ENCODE data around the gene SIPA1L3.

SIPA1L3 gene

DNA sequence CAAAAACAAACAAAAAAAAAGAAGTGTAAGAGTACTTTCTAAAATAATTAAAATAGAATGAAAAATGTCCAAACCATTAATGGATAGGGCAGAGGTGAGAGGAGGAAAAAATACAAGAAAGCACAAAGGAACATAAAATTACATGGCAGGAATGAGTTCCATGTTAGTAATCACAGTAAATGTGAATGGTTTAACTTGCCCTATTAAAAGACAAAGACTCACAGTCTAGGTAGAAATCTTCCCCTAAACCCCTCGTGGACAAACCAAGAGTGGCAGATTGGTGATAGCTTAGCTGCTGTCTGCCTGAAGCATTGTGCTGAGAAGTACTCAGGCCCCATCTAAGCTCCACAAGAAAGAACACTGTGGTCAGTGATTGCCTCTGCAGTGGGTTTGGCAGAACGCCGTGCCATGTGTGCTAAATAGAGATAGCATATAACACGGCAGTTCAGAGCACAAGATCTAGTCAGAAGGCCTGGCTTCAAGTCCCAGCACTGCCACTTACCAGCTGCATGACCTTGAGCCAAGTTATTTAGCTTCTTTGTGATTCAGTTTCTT is 213.5 kb downstream of the SIPA1L3 start:
- DNase-seq, result no peak
- Histone ChIP-seq H3K27ac (peak overlapping the region; percentile 14; the same call in 1 of the 2 replicates), H3K9me3 (ENCODE audit: severe bottlenecking) (peaks cover 11% of the 10 kb centered on the region), H3K4me3 (ENCODE audit: low read depth, low read length) (no peak overlapping the region), H3K36me3 (peaks cover 40% of the 10 kb centered on the region), H3K27me3 (ENCODE audit: insufficient read depth, low read depth, severe bottlenecking) (no peaks in the 10 kb centered on the region)
- TF ChIP-seq, protein P1, sequence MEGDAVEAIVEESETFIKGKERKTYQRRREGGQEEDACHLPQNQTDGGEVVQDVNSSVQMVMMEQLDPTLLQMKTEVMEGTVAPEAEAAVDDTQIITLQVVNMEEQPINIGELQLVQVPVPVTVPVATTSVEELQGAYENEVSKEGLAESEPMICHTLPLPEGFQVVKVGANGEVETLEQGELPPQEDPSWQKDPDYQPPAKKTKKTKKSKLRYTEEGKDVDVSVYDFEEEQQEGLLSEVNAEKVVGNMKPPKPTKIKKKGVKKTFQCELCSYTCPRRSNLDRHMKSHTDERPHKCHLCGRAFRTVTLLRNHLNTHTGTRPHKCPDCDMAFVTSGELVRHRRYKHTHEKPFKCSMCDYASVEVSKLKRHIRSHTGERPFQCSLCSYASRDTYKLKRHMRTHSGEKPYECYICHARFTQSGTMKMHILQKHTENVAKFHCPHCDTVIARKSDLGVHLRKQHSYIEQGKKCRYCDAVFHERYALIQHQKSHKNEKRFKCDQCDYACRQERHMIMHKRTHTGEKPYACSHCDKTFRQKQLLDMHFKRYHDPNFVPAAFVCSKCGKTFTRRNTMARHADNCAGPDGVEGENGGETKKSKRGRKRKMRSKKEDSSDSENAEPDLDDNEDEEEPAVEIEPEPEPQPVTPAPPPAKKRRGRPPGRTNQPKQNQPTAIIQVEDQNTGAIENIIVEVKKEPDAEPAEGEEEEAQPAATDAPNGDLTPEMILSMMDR (IDR thresholded peaks at IDR 0.05; ENCODE audit: low read depth, low read length), result no peak

DNA sequence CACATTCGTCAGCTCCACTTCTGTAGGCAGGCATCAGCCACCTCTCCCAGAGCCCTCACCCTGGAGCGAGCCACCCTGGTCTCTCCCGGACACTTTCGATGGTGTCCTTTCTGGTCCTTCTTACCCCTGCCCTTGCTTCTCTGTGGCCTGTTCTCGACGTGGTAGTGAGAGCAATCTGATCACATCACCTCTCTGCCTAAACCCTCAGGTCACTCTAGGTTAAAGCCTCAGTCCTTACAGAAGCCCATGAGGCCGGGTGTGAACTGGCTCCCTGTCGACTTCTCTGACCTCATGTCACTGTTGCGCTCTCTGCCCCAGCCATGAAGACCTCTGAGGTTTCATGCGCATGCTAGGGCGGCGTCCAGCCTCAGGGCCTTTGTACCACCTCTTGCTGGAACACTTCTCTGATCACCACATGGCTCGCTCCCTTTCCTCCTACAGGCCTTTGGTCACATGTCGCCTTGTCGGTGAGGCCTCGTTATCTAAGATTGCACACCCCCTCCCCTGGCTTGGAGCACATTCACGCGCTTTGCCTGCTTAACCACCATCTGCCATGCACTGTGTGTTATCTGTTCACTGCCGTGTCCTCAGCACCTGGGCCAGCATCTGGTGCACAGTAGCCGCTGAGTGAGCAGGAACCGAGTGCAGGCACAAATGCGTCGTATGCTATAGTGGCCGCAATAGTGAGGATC is 215.5 kb downstream of the SIPA1L3 start:
- Histone ChIP-seq H3K27me3 (ENCODE audit: insufficient read depth, low read depth, severe bottlenecking) (no peaks in the 10 kb centered on the region), H3K27ac (peak overlapping the region; percentile 96), H3K4me3 (ENCODE audit: low read depth, low read length) (no peak overlapping the region), H3K9me3 (ENCODE audit: severe bottlenecking) (peaks cover 11% of the 10 kb centered on the region), H3K36me3 (peaks cover 43% of the 10 kb centered on the region)
- DNase-seq, result peak; percentile 93
- TF ChIP-seq, protein P1 (IDR thresholded peaks at IDR 0.05; ENCODE audit: low read depth, low read length), result no peak

DNA sequence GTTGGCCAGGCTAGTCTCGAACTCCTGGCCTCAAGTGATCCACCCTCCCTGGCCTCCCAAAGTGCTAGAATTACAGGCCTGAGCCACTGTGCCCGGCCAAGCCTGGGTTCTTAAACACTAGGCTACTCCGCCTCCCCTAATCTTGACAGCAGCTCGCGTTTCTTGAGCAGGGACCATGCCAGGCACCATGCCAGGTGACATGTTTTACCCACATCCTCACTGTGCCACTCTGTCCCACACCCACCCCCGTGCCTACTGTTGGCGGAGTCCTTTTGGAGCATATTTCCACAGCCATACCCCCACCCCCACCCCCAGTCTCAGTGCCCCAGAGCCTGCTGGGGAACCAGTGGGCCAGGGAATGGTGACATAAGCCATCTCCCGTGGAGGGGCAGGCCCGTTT is 218.2 kb downstream of the SIPA1L3 start:
- H3K9me3 ChIP-seq (ENCODE audit: severe bottlenecking), result peaks cover 11% of the 10 kb centered on the region
- DNase-seq, result no peak
- TF ChIP-seq, protein P1 (IDR thresholded peaks at IDR 0.05; ENCODE audit: low read depth, low read length), result no peak
- H3K36me3 ChIP-seq, result peaks cover 25% of the 10 kb centered on the region
- H3K4me3 ChIP-seq (ENCODE audit: low read depth, low read length), result no peak overlapping the region
- no peaks in the 10 kb centered on the region for H3K27me3 ChIP-seq (ENCODE audit: insufficient read depth, low read depth, severe bottlenecking)
- no peak overlapping the region for H3K27ac ChIP-seq

DNA sequence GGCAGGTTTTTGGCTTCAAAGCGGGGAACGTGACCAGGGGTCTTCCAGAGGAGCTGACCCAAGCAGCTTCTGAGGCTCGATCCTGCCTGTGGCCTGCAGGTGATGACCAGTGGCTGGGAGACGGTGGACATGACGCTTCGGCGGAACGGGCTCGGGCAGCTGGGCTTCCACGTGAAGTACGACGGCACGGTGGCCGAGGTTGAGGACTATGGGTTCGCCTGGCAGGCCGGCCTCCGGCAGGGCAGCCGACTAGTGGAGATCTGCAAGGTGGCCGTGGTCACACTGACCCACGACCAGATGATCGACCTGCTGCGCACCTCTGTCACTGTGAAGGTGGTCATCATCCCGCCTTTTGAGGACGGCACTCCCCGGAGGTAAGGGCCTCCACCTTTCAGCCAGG is 223.4 kb downstream of the SIPA1L3 start:
- no peak overlapping the region for H3K4me3 ChIP-seq (ENCODE audit: low read depth, low read length)
- H3K27ac ChIP-seq, result no peak overlapping the region
- H3K9me3 ChIP-seq (ENCODE audit: severe bottlenecking), result no peaks in the 10 kb centered on the region
- H3K36me3 ChIP-seq, result peaks cover 8% of the 10 kb centered on the region; the same call in 1 of the 2 replicates
- no peaks in the 10 kb centered on the region for H3K27me3 ChIP-seq (ENCODE audit: insufficient read depth, low read depth, severe bottlenecking)
- DNase-seq, result no peak
- TF ChIP-seq, protein P1 (IDR thresholded peaks at IDR 0.05; ENCODE audit: low read depth, low read length), result no peak

DNA sequence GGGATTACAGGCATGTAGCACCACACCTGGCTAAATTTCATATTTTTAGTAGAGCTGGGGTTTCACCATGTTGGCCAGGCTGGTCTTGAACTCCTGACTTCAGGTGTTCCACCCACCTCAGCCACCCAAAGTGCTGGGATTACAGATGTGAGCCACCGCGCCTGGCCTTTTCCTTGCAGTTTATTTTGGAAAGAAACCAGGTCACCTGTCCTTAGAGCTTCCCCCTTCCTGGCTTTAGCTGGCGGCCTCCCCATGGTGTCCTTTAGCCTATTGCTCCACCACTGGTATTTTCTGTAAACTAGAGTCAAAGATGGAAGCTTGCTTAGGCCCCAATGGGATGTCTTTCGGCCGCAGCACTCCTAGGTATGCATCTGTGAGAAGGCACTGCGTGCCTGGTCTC is 225.8 kb downstream of the SIPA1L3 start:
- Histone ChIP-seq H3K27ac (no peak overlapping the region), H3K27me3 (ENCODE audit: insufficient read depth, low read depth, severe bottlenecking) (no peaks in the 10 kb centered on the region), H3K36me3 (peaks cover 5% of the 10 kb centered on the region), H3K9me3 (ENCODE audit: severe bottlenecking) (no peaks in the 10 kb centered on the region), H3K4me3 (ENCODE audit: low read depth, low read length) (no peak overlapping the region)
- TF ChIP-seq, protein P1 (IDR thresholded peaks at IDR 0.05; ENCODE audit: low read depth, low read length), result no peak
- no peak for DNase-seq
